Activated T-helper 1 cell treated with anti-CD3 and anti-CD28 coated beads, Interleukin-12 subunit alpha, Interleukin-12 subunit beta, Interleukin-2, Interleukin-4 antibody, amounts not matched to agents 30 ng/mL and 10 ng/mL and 1 ng/mL, durations not matched to agents 14 hours and 24 hours and 36 hours (primary cell): ENCODE results near the gene CT55. TPM values are rescaled to one million over a fixed set of nuclear protein-coding genes. Genes with fewer than 3 reads are reported as not detected.
"Not testable (repeated sequence)": the region's sequence is repeated elsewhere in the genome, so short reads cannot be mapped to it uniquely, and the experiment has no call there.

Experiments used
- DNase-seq: peaks from one replicate; pipeline ENCODE4 v3.0.0; 2021; ENCODE audit warnings: low spot score
- H3K27ac Mint-ChIP-seq: one replicate; pipeline ENCODE4 v1.8.0; 2021; ENCODE audit warnings: mild to moderate bottlenecking, mixed read lengths
- H3K27me3 Mint-ChIP-seq: one replicate; pipeline ENCODE4 v1.8.0; 2022; ENCODE audit warnings: mild to moderate bottlenecking, moderate library complexity, mixed read lengths; ENCODE audit not compliant: insufficient read depth
- H3K36me3 Mint-ChIP-seq: one replicate; pipeline ENCODE4 v1.8.0; 2021; ENCODE audit warnings: low read depth, mixed read lengths
- H3K4me1 Mint-ChIP-seq: one replicate; pipeline ENCODE4 v1.8.0; 2021; ENCODE audit warnings: low read depth, mixed read lengths
- H3K4me3 Mint-ChIP-seq: one replicate; pipeline ENCODE4 v1.8.0; 2021; ENCODE audit warnings: mild to moderate bottlenecking, moderate library complexity, mixed read lengths
- H3K9me3 Mint-ChIP-seq: one replicate; pipeline ENCODE4 v1.8.0; 2021; ENCODE audit warnings: mixed read lengths
- intact Hi-C: fragments of 100-400 bp; cut with micrococcal nuclease; formaldehyde crosslinking; loops from one replicate; pipeline ENCODE4 v1.15.1; 2024
- total RNA-seq: library from RNA; stranded (reverse); gene quantifications from 2 replicates; pipeline ENCODE4 v1.2.3, GENCODE V29; 2022

The CT55 gene
- total RNA-seq, 1 donor from 2014 or later: not detected

DNA sequence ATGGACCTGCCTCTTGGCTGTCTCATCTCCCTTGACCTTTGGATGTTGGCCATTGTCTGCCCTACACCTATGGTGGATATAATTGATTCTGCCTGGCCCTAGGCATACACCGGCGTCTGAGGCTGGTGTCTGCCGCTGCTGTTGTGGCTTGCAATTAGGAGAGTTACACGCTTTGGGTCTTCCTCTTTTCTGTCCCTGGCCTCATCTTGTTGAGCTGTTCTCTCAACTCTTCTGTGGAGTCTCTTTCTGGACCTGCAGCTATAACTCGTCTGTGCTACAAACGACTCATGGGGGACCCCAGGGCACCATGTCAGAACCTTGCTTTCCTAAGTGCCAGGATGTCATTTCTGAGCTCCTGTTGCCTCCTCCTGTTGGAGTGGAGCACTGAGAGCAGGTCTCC lies 45.1 kb downstream of the CT55 start:
- intact Hi-C loops, H3K9me3 Mint-ChIP-seq, H3K27ac Mint-ChIP-seq, H3K4me3 Mint-ChIP-seq, H3K27me3 Mint-ChIP-seq, DNase-seq, H3K36me3 Mint-ChIP-seq, H3K4me1 Mint-ChIP-seq: not testable (repeated sequence)

DNA sequence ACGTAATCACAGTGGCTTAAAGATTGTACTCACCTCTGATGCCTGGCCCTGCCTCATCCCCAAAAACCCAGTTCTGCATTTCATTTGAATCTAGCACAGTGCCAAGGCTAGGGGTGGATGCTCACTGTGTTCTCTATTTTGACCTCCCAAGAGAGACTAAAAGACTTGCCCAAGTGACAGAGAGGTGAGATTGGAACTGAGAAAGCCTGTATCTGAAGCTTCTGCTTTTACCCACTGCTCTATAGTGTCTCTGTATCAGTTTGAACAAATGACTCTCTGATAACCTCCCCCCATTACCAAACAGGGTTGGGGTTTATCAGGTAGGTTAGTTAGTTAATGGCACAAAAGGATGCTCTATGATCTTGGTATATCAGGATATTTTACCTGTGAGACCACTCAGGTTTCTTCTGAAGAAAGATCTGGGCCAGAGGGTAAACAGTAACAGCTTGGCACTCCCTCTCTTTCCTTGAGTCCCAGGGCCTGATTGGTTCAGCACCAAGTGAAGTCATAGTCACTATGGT lies 51.1 kb downstream of the CT55 start, which contains the start of gene ETDB:
ETDB (minus strand) TSS at position 471 of the 521 bp plus-strand sequence. CDS start 1,265 bp downstream, outside the sequence.
- H3K4me3 Mint-ChIP-seq, DNase-seq, H3K27me3 Mint-ChIP-seq, intact Hi-C loops, H3K4me1 Mint-ChIP-seq, H3K9me3 Mint-ChIP-seq, H3K27ac Mint-ChIP-seq, H3K36me3 Mint-ChIP-seq: not testable (repeated sequence)

DNA sequence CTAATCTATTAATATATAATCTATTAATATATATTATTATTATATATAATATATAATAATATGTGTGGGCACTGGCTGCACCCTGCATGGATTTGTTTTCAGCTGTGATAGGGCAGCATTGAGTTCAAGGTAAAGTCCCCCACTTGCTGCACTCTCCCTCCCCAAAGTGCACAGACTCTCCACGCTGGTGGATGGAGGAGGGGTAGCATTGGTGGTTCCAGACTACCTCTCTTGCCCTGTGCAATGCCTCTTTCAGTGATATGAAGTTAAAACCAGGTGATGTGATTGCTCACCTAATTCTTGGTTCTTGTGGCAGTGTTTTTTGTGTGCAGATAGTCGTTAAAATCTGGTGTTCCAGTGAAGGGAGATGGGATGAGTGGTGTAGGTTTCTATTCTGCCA lies 55.1 kb downstream of the CT55 start:
- H3K9me3 Mint-ChIP-seq, H3K4me3 Mint-ChIP-seq, H3K27me3 Mint-ChIP-seq, DNase-seq, H3K36me3 Mint-ChIP-seq, intact Hi-C loops, H3K27ac Mint-ChIP-seq: not testable (repeated sequence)
- H3K4me1 Mint-ChIP-seq: peaks cover 13% of the 10 kb centered on the region

DNA sequence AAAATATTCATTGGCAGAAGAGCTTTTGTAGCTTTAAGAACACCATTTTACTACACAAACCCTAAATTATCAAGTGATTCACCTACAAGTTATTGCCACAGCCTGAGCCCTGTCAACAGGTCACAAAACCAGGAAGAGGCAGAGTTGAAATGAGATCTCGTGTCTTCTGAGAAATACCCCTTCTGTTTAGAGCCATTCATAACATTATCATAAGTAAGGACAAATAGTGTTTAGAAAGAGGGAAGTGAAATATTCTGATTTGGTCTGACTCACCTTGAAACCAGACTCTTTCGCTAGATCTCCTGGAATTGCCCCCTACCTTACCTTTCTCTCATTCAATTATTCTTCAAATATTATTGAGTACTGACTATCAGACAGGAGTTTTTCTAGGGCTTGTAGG lies 56.8 kb downstream of the CT55 start:
- no peak for DNase-seq
- H3K4me3 Mint-ChIP-seq: no peak overlapping the region
- H3K36me3 Mint-ChIP-seq: no peaks in the 10 kb centered on the region
- H3K27me3 Mint-ChIP-seq: peaks cover 11% of the 10 kb centered on the region
- intact Hi-C loops: no loop called here
- no peak overlapping the region for H3K27ac Mint-ChIP-seq
- no peaks in the 10 kb centered on the region for H3K9me3 Mint-ChIP-seq
- H3K4me1 Mint-ChIP-seq: peaks cover 13% of the 10 kb centered on the region

DNA sequence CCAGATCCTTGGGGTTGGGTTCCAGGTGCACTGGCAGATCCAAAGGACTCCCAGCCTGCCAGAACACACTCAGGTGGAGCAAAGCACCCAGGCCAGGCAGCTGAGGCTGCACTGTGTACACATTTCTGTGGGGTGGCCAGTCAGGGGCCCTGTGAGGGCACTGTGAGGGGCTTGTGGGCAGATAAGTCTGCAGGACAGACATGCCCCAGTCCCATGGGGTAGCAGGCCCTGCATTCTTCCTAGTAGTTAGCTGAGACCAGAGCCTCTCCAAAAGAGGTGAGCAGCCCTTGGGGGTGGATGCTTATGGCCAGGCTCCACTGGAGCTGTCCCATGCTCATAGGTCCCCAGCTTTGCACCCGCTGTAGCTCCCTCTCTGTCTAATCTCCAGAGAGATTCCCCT lies 58.5 kb downstream of the CT55 start:
- H3K4me1 Mint-ChIP-seq: peaks cover 13% of the 10 kb centered on the region
- peaks cover 25% of the 10 kb centered on the region for H3K27me3 Mint-ChIP-seq
- H3K27ac Mint-ChIP-seq: no peak overlapping the region
- no peak overlapping the region for H3K4me3 Mint-ChIP-seq
- no peaks in the 10 kb centered on the region for H3K9me3 Mint-ChIP-seq
- DNase-seq: no peak
- H3K36me3 Mint-ChIP-seq: no peaks in the 10 kb centered on the region
- intact Hi-C loops: no loop called here

DNA sequence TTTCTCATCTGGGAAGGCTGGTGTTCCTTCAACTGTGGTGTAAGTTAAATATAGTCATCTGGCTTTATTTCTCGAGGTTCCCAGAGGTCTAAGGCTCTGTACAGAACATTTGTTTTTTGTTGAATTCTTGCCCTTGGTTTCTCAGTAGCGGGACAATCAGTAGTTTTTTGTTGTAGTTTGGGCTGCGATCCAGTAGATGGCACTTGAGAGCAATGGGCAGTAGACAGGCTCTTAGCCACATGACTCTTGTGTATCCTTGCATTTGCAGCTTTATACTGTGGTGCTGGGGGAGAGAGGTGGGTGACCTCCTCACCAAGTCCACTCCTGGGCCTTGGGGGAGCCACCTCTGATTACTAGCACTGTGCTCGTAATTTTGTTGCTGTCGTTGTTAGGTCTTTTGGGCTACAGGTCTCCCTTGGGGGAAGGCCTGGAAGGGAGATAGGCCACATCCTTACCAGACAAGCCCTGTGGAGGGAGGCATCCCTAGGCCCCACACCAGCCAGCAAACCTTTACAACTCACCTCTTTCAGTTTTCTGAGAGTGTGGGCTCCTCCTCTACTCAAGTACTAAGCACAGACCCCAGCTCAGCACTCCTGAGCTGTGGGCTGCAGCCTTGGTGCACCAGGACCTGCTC lies 59.0 kb downstream of the CT55 start:
- peaks cover 25% of the 10 kb centered on the region for H3K27me3 Mint-ChIP-seq
- peak; percentile 26 for DNase-seq
- peaks cover 13% of the 10 kb centered on the region for H3K4me1 Mint-ChIP-seq
- no peak overlapping the region for H3K27ac Mint-ChIP-seq
- intact Hi-C loops: no loop called here
- H3K9me3 Mint-ChIP-seq: no peaks in the 10 kb centered on the region
- H3K36me3 Mint-ChIP-seq: no peaks in the 10 kb centered on the region
- H3K4me3 Mint-ChIP-seq: no peak overlapping the region

DNA sequence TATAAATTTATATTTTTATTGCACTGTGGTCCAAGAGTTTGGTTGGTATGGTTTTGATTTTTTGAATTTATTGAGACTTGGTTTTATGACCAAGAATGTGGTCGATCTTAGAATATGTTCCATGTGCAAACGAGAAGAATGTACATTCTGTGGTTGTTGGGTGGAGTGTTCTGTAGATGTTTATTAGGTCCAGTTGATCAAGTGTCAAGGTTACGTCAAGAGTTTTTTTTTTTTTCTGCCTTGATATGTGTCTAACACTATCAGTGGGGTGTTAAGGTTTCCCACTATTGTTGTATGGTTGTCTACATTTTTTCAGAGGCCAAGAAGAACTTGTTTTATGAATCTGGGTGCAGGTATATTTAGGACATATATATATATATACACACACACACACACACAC lies 61.6 kb downstream of the CT55 start:
- Mint-ChIP-seq H3K4me1 (peaks cover 13% of the 10 kb centered on the region), H3K9me3 (no peaks in the 10 kb centered on the region), H3K36me3 (no peaks in the 10 kb centered on the region), H3K27me3 (peaks cover 26% of the 10 kb centered on the region), H3K4me3 (no peak overlapping the region), H3K27ac (no peak overlapping the region)
- intact Hi-C loops: no loop called here
- no peak for DNase-seq

Other genes with a start within 250 kb of the CT55 start
- 0.86 and 1.1 TPM in 2 replicates for gene SMIM10, start 180.4 kb downstream of the CT55 start, total RNA-seq
- gene RTL8B, start 148.9 kb downstream of the CT55 start, total RNA-seq: 0.54 and 0.86 TPM in 2 replicates
- gene RTL8C, start 139.0 kb downstream of the CT55 start, total RNA-seq: 28.5 and 29.0 TPM in 2 replicates
- 11.1 and 13.5 TPM in 2 replicates for gene RTL8A, start 119.3 kb downstream of the CT55 start, total RNA-seq
- 0.08 and 0.10 TPM in 2 replicates for gene SMIM10L2B, start 72.7 kb downstream of the CT55 start, total RNA-seq
- gene ETDB, start 50.9 kb downstream of the CT55 start, total RNA-seq: not detected in 2 replicates
- not detected in 2 replicates for gene ETDA, start 80.7 kb upstream of the CT55 start, total RNA-seq
- not detected in 2 replicates for gene ETDC, start 138.1 kb upstream of the CT55 start, total RNA-seq
- gene ZNF75D, start 172.7 kb upstream of the CT55 start, total RNA-seq: 8.1 and 9.3 TPM in 2 replicates
- gene ZNF449, start 173.4 kb upstream of the CT55 start, total RNA-seq: 0.73 and 0.98 TPM in 2 replicates